ENCODE results near the gene OFD1.

Gene OFD1

DNA sequence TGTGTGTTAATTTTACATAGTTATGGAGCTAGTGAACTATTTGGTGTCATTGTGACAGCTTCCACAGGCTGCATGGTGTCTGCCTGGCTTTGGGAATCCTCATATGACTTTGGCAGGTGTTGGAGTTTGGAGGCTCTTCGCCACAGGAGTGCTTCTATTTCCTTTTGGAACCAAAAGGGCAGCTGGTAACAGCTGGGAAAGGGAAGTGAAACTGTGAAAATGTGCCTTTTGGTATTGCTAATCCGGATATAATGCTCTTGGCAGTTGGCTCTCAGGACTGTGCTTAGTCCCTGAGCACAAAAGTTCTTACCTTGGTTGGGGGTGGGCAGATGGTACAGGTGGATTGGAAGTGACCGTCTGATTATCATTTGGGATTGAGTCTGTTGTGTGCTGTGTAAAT, 18.1 kb downstream of the OFD1 start:
- no peak for DNase-seq

GRCh38 chrX:13754765-13755164, 20.2 kb downstream of the OFD1 start:
- no peak for DNase-seq

DNA sequence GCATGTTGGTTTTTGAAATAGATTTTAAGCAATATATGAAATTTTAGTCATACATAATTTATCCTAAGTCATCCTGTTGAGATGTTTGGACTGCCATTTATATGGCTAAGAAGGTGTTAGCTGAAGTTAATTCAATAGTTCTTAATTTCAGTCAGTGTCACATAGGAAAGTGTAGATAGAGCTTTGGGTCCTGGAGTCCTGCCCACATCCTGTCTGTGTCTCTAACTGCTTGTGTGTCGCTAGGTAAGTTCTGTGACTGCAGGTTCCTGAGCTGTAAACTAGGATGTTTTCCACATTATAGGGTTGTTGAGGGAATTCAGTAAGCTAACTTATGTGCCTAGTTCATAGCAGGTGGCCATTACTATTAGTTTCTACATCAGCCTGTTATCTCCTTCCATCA, 20.7 kb downstream of the OFD1 start:
- DNase-seq, result no peak

DNA sequence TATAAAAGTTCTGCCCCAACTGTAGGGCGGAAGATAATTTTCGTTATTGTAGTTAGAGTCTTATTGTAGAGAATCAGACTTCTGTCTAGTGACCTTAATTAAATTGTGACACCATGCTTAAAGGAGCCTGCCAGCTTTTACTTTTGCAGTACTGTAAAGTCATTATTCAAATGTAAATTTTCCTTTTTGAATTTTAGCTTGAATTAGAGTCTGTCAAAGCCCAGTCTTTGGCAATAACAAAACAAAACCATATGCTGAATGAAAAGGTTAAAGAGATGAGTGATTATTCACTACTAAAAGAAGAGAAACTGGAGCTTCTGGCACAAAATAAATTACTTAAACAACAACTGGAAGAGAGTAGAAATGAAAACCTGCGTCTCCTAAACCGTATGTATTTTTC, 21.8 kb downstream of the OFD1 start:
- no peak for DNase-seq

DNA sequence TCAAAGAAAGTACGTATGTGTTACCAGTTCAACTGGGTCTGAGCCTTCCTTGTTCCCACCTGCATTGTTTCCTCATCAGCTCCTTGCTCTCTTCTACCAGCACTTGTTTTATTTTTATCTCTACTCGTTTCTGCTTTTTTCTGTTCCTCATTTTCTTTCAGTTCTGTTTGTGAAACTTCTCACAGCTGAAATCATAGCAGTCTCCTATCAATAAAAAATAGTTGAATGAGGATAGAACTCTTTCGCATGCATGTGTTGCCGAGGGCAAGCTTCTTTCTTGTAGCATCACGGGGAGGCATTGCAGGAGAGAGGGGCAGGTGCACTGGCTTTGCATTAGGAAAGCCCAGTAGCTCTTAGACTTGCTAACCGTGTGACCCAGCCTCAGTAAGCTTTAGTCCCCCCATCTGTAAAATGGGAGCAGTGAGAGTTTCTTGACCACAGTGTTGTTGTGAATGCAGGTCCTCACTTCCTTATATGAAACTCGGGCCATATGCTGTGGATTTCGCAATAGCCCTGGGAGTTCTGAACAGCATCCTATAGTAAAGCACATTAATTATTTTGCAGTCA, 24.7 kb downstream of the OFD1 start:
- DNase-seq, result no peak

GRCh38 chrX:13760426-13760825, 25.9 kb downstream of the OFD1 start:
- DNase-seq, result no peak

DNA sequence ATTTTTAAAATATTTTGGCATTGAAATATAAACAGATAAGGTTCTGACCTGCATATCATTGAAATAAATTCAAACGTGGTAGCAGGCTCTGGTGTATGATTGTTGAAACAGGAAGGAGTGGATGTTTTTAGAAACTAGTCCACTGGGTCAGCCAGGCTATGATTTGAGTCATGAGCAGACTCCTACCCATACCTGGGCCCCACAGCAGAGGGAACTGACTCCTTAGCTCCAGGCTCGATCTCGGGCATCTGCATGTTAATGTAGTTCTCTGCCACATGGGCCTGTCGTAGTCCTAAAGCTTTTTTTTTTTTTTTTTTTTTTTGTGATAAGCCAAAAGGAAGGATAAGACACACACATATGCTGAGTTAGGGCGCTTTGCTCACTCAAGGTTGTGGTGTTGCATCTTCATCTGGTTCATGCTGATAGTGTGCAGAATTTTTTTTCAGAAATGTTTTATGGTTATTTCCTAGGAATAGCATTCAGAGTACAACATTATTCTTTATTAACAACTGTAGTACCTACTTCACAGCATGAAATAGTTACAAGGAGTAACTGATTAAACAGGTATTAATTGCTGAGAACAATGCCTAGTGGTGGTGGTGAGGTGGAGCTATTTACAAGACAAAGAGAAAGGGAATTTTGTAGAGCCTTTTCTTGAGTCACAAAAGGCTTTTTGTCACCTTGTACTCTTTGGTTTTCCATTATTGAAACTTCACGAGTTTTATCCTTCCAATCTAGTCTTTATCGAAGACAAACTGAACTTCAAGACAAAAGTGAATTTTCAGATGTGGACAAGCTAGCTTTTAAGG, 27.3 kb downstream of the OFD1 start:
- DNase-seq, result no peak

- no peak for DNase-seq
Observed at GRCh38 chrX:13763489-13763888, 28.9 kb downstream of the OFD1 start.

GRCh38 chrX:13764281-13764680, 29.7 kb downstream of the OFD1 start:
- no peak for DNase-seq

- no peak for DNase-seq
Observed at GRCh38 chrX:13764765-13765164, 30.2 kb downstream of the OFD1 start.

DNA sequence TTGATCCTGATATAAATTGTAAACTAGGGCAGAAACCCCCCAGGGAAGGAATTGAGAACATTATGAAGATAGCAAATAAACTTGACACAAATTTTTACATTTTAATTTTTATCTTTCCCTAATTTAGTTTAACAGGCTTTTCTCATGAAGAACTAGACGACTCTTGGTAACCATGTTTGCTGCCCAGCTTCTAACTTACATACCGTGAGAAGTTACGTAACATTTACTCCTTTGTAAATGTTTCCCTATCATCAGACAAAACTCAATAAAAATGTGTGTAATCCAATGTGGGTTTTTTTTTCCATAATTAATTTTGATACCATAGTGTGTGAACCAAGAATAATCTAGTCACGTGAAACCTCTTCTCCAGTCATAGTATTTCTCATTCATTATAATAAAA, 34.4 kb downstream of the OFD1 start:
- no peak for DNase-seq

DNA sequence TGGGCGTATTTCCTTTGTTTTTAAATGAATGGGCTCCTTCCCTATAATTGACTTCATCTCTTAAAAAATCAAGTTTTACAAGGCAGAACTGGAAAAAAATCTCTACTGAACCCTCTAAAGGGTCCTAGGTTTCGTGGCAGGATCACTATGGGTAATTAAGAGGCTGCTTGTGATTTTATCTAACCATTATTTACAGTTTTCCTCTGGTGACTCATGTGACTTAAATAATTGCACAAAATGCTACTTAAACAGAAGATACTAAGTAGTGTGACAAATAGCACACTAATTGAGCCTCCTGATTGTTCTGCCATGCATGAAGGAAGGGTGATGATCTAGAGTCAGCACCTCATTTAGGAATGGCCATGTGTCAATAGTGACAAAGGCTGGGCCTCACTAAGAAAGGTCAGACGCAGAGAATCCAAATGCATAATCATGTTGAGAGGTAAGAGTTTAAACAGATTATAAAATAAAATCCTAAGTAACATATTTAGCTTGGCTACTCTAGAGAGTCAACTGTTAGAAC, 35.5 kb downstream of the OFD1 start:
- peak; percentile 23 for DNase-seq

DNA sequence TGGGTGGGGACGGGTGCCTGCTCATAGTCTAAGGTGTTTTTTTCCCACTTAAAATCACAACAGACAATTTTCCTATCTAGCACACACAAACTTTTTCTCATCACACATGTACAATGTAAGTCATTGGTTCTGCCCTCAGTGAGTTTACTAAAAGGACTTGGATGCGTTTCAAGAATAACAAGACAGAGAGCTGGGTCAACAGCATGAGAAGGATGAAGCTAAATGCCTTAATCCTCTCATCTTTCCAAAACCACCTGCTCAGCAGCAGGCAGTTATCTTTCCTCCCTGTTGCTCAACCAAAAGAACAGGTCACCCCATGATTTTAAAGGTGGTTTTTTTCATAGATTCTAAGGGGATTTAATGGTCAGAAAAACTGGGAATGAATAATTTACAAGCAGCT, 40.1 kb downstream of the OFD1 start:
- no peak for DNase-seq

DNA sequence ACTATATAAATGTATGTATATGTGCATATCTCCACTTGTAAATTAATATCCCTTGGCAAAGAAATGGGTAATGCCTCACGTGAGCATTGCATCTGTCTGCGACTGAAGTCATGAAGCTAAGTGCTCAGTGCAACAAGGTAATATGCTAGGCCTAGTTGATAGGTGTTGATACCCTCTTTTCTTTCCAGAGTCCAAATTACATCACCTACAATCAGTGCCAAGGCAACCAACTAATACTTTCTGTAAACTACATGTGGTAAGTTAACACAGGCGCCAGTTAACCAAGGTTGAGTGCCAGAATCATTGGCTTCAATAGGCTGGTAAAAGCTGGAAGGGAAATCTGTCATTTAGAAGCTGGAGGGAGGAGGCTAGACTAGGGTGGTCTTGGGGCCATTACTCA, 41.3 kb downstream of the OFD1 start:
- no peak for DNase-seq

- no peak for DNase-seq
Observed at GRCh38 chrX:13776387-13776786, 41.8 kb downstream of the OFD1 start.

DNA sequence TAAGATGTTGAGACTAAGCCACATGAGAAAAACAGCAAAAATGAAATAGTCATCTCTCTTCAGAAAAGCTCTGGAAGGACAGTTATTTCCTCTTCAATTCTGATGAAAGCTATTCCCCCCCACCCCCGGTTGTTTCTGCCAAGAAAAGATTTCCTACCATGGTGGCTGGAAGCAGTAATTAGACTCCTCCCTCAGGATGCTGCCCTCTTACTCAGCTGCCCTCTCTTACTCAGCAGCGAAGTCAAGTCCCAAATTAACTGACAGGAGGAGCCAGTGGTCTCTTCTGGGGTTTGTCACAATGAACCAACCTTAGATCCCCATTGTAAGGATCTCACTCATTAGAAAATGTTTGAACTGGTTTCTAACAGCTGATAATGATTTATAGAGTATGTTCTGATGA, 44.4 kb downstream of the OFD1 start:
- DNase-seq, result no peak

GRCh38 chrX:13780868-13781427, 46.4 kb downstream of the OFD1 start:
- no peak for DNase-seq

GRCh38 chrX:13786048-13786447, 51.5 kb downstream of the OFD1 start:
- peak; percentile 39 for DNase-seq

DNA sequence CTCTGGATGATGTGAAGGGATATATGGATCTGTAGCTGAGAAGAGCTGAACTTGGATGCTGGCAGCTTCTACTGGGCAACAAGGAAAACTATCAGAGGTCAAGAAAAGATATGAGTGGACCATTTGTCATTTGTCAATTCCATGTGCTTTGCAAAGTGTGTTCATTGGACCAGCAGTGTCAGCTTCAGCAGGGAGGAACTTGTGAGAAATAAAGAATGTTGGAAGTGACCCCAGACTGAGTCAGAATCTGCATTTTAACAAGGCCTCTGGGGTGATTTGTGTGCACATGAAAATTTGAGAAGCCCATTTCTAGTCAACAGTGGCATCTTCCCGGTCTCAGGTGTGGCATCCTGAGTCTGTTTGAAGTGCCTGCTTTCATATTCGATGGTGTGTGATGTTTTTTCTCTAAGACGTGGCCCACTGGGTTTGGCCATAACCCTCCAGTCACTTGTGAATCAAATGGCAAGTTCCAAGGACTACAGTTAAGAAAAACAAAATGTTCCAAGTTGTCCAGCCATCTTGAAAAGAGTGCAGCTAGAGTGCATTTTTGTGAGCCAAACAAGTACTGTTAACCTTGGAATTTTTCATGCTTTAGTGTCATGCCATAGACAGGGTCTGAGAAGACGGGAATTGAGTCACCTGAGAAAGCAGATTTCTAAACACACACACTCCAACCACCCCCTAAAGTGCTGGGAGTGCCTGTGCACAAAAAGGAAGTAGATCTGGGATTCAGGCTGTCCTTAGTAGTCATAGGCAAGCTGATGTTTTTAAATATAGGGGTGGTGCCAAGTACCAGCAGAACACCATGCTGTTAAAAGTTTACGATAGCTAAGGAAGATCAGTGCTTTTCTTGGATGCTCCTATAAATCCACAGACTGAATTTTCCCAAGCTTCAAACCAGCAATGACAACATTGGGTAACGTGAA, 55.9 kb downstream of the OFD1 start:
- DNase-seq, result no peak

GRCh38 chrX:13791145-13791544, 56.6 kb downstream of the OFD1 start:
- no peak for DNase-seq

DNA sequence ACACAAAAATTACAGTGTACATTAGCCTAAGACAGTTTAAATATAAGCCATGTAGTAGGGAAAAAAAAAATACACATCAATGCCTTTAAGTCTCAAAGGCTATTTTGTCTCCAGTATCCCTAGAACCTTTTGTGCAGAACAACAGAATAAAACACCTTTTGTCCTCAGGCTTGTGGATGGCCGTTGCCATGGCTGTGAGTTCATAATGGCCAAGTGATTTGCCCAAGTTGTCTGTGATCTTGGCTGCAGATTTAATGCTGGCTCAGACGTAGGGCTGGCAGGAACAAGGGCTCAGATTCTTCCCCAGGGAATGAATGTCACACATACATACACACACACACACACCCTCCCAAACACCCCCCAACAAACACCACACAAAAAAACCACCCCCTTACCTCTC, 57.0 kb downstream of the OFD1 start:
- no peak for DNase-seq

- DNase-seq, result no peak
Observed at GRCh38 chrX:13793897-13794296, 59.3 kb downstream of the OFD1 start.

GRCh38 chrX:13794417-13794816, 59.9 kb downstream of the OFD1 start:
- DNase-seq, result no peak
